Right lobe of liver (tissue), 4 donors: ENCODE measurements around the gene LAS1L.

Experiments used
- CTCF ChIP-seq, 4 donors: fragments of 200-600 bp in 3 of 4; fragments of 450-650 bp in 1 of 4; IDR thresholded peaks; one replicate each; pipeline versions ENCODE4 v1.5.1 to v1.8.0; 2016 to 2022; ENCODE audit warnings: antibody characterized with exemption in 4 of 4, mild to moderate bottlenecking in 2 of 4
- POLR2A ChIP-seq: fragments of 450-650 bp; IDR thresholded peaks from one replicate; pipeline ENCODE4 v1.6.1; 2017; ENCODE audit warnings: antibody characterized with exemption, mild to moderate bottlenecking
- donor health status: DM: no; HTN: no; CAD: no.
- donor health status: DM: no; HTN: no; CAD: no.
- donor health status: DM: no; HTN: yes; CAD: no.

DNA sequence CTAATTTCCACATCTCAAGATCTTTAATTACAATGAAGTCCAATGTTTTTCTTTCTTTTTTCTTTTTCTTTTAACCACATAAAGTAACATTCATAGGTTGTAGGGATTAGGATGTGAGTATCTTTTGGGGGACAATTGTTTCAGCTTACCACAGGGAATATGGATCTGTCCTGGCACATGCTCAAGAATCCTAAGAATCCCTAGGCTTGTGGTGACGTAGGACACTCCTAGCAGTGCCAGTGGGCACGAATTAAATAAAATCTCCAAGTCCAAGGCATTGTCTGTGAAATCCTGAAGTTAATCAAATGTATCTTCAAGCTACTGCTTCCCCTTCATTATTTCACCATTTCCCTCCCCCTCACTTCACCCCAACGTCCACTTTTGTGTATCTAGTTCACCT lies 2.6 kb upstream of the LAS1L start:
- TF ChIP-seq CTCF (IDR thresholded peaks at IDR 0.05) (no peak), POLR2A (no peak)
